GM19372 (cell line): Measurements from ENCODE around the gene ABCA4.
"Not testable (repeated sequence)": the region's sequence is repeated elsewhere in the genome, so short reads cannot be mapped to it uniquely, and the experiment has no call there.

Experiments used
- ATAC-seq: cut with Tn5 transposase; IDR thresholded peaks from one replicate; pipeline ENCODE4 v1.9.1; 2021; ENCODE audit warnings: mild to moderate bottlenecking, low read depth, moderate library complexity; ENCODE audit not compliant: unreplicated experiment

ABCA4 gene

GRCh38 chr1:94011709-94012595 is 109.0 kb downstream of the ABCA4 start:
- ATAC-seq = no peak

GRCh38 chr1:94011129-94011528 is 109.8 kb downstream of the ABCA4 start:
- ATAC-seq = no peak

GRCh38 chr1:94009304-94009703 is 111.6 kb downstream of the ABCA4 start:
- no peak for ATAC-seq

GRCh38 chr1:94006604-94007003 is 114.3 kb downstream of the ABCA4 start:
- no peak for ATAC-seq

- no peak for ATAC-seq
These were observed 116.0 kb downstream of the ABCA4 start for GRCh38 chr1:94004924-94005323.

- ATAC-seq = no peak
These were observed 118.7 kb downstream of the ABCA4 start for GRCh38 chr1:94002046-94002787.

- ATAC-seq = no peak
These were observed 119.4 kb downstream of the ABCA4 start for GRCh38 chr1:94001397-94002045.

- ATAC-seq = no peak
These were observed 120.3 kb downstream of the ABCA4 start for GRCh38 chr1:94000510-94001282.

GRCh38 chr1:93999840-94000415 is 121.0 kb downstream of the ABCA4 start:
- no peak for ATAC-seq

- not testable (repeated sequence) for ATAC-seq
These were observed 122.4 kb downstream of the ABCA4 start for GRCh38 chr1:93998532-93998931.

- no peak for ATAC-seq
These were observed 123.2 kb downstream of the ABCA4 start for GRCh38 chr1:93997756-93998155.

- no peak for ATAC-seq
These were observed 125.0 kb downstream of the ABCA4 start for GRCh38 chr1:93995837-93996536.

- no peak for ATAC-seq
These were observed 127.2 kb downstream of the ABCA4 start for GRCh38 chr1:93993731-93994130.

- no peak for ATAC-seq
These were observed 128.0 kb downstream of the ABCA4 start for GRCh38 chr1:93992954-93993353.

GRCh38 chr1:93992190-93992589 is 128.8 kb downstream of the ABCA4 start:
- no peak for ATAC-seq

GRCh38 chr1:93991271-93991670 is 129.7 kb downstream of the ABCA4 start:
- no peak for ATAC-seq

- not testable (repeated sequence) for ATAC-seq
These were observed 130.5 kb downstream of the ABCA4 start for GRCh38 chr1:93990477-93990876.

- ATAC-seq = no peak
These were observed 130.9 kb downstream of the ABCA4 start for GRCh38 chr1:93990010-93990409.

- no peak for ATAC-seq
These were observed 131.3 kb downstream of the ABCA4 start for GRCh38 chr1:93989601-93990000.
